Measurements from ENCODE around the gene RBM47.
A peak's percentile ranks its signal among the peaks of the same experiment; 100 is the strongest.

RBM47 gene

GRCh38 chr4:40626183-40626990, 3.3 kb downstream of the RBM47 start:
- in situ Hi-C loops (cut with HindIII; ENCODE audit: low sequenced_read_pairs) = no loop called here
- H3K4me3 ChIP-seq (ENCODE audit: low read depth, low read length) = no peak overlapping the region
- no peak for DNase-seq (ENCODE audit: low read depth)
- no peak for TF ChIP-seq CTCF (IDR thresholded peaks at IDR 0.05; ENCODE audit: low read depth, low read length, missing control alignments)

- H3K4me3 ChIP-seq (ENCODE audit: low read depth, low read length) = no peak overlapping the region
- no peak for TF ChIP-seq CTCF (IDR thresholded peaks at IDR 0.05; ENCODE audit: low read depth, low read length, missing control alignments)
- DNase-seq (ENCODE audit: low read depth) = no peak
- in situ Hi-C loops (cut with HindIII; ENCODE audit: low sequenced_read_pairs) = no loop called here
These were observed 6.0 kb downstream of the RBM47 start for GRCh38 chr4:40623707-40624106.

GRCh38 chr4:40622913-40623312, 6.8 kb downstream of the RBM47 start:
- no peak for TF ChIP-seq CTCF (IDR thresholded peaks at IDR 0.05; ENCODE audit: low read depth, low read length, missing control alignments)
- DNase-seq (ENCODE audit: low read depth) = no peak
- in situ Hi-C loops (cut with HindIII; ENCODE audit: low sequenced_read_pairs) = no loop called here
- no peak overlapping the region for H3K4me3 ChIP-seq (ENCODE audit: low read depth, low read length)

GRCh38 chr4:40621592-40622512, 7.8 kb downstream of the RBM47 start:
- in situ Hi-C loops (cut with HindIII; ENCODE audit: low sequenced_read_pairs) = no loop called here
- no peak overlapping the region for H3K4me3 ChIP-seq (ENCODE audit: low read depth, low read length)
- no peak for TF ChIP-seq CTCF (IDR thresholded peaks at IDR 0.05; ENCODE audit: low read depth, low read length, missing control alignments)
- peak; percentile 99 for DNase-seq (ENCODE audit: low read depth)

GRCh38 chr4:40621229-40621591, 8.5 kb downstream of the RBM47 start:
- no peak for DNase-seq (ENCODE audit: low read depth)
- H3K4me3 ChIP-seq (ENCODE audit: low read depth, low read length) = no peak overlapping the region
- TF ChIP-seq CTCF (IDR thresholded peaks at IDR 0.05; ENCODE audit: low read depth, low read length, missing control alignments) = no peak
- in situ Hi-C loops (cut with HindIII; ENCODE audit: low sequenced_read_pairs) = no loop called here

GRCh38 chr4:40619600-40619999, 10.1 kb downstream of the RBM47 start:
- no peak overlapping the region for H3K4me3 ChIP-seq (ENCODE audit: low read depth, low read length)
- in situ Hi-C loops (cut with HindIII; ENCODE audit: low sequenced_read_pairs) = no loop called here
- no peak for DNase-seq (ENCODE audit: low read depth)
- no peak for TF ChIP-seq CTCF (IDR thresholded peaks at IDR 0.05; ENCODE audit: low read depth, low read length, missing control alignments)

Data from astrocyte of the cerebellum (primary cell).